Neural cell (in vitro differentiated cells): Measurements from ENCODE around the gene PREP. TPM values are rescaled to one million over a fixed set of nuclear protein-coding genes. Genes with fewer than 3 reads are reported as not detected.

ENCODE experiments used
- H2AFZ ChIP-seq: fragments of 200-600, 300-800 bp; sonication (generic), shearing (Covaris generic); 2 replicates; pipeline ENCODE4 v1.6.0; 2014; ENCODE audit warnings: low read depth, mild to moderate bottlenecking, antibody characterized with exemption, low read length, moderate library complexity
- H3F3A ChIP-seq: fragments of 200-600 bp; shearing (Covaris generic); 2 replicates; pipeline ENCODE4 v1.6.1; 2016; ENCODE audit warnings: mild to moderate bottlenecking, moderate library complexity, mixed read lengths, antibody characterized with exemption, low read length; ENCODE audit not compliant: insufficient read depth, poor library complexity, severe bottlenecking
- H3K27ac ChIP-seq: fragments of 200-600, 300-800 bp; sonication (generic), shearing (Covaris generic); 2 replicates; pipeline ENCODE4 v1.5.1; 2014; ENCODE audit warnings: mild to moderate bottlenecking, low read length, moderate library complexity
- H3K27me3 ChIP-seq: fragments of 300-800, 200-600 bp; sonication (generic), shearing (Covaris generic); 2 replicates; pipeline ENCODE4 v1.6.0; 2014; ENCODE audit warnings: mild to moderate bottlenecking, low read depth, low read length, moderate library complexity; ENCODE audit not compliant: insufficient read depth
- H3K36me3 ChIP-seq: fragments of 300-800, 200-600 bp; sonication (generic), shearing (Covaris generic); 2 replicates; pipeline ENCODE4 v1.5.1; 2014; ENCODE audit warnings: mild to moderate bottlenecking, antibody characterized with exemption, low read length, moderate library complexity; ENCODE audit not compliant: insufficient read depth
- H3K4me2 ChIP-seq: fragments of 300-800, 200-600 bp; sonication (generic), shearing (Covaris generic); 2 replicates; pipeline ENCODE4 v1.6.0; 2014; ENCODE audit warnings: mild to moderate bottlenecking, low read length
- H3K4me3 ChIP-seq: fragments of 300-800, 200-600 bp; sonication (generic), shearing (Covaris generic); 2 replicates; pipeline ENCODE4 v1.5.1; 2014; ENCODE audit warnings: mild to moderate bottlenecking, low read length, moderate library complexity
- H3K79me2 ChIP-seq: fragments of 200-600 bp; shearing (Covaris generic); replicated peaks from 2 replicates; pipeline ENCODE4 v1.6.0; 2014; ENCODE audit warnings: mild to moderate bottlenecking, low read length, moderate library complexity; ENCODE audit not compliant: insufficient read depth
- H3K9ac ChIP-seq: fragments of 300-800, 200-600 bp; sonication (generic), shearing (Covaris generic); 2 replicates; pipeline ENCODE4 v1.6.1; 2016; ENCODE audit warnings: mild to moderate bottlenecking, low read length, mixed read lengths
- H3K9me2 ChIP-seq: fragments of 200-600 bp; shearing (Covaris generic); 2 replicates; pipeline ENCODE4 v1.6.1; 2016; ENCODE audit warnings: mild to moderate bottlenecking, low read length, mixed read lengths; ENCODE audit not compliant: insufficient read depth
- H3K9me3 ChIP-seq: fragments of 200-600, 300-800 bp; sonication (generic), shearing (Covaris generic); 2 replicates; pipeline ENCODE4 v1.6.1; 2016; ENCODE audit warnings: mild to moderate bottlenecking, mixed run types, low read length, moderate library complexity, mixed read lengths
- H4K20me1 ChIP-seq: fragments of 200-600 bp; shearing (Covaris generic); 2 replicates; pipeline ENCODE4 v1.6.1; 2016; ENCODE audit warnings: mild to moderate bottlenecking, mixed run types; ENCODE audit not compliant: insufficient read depth
- EP300 ChIP-seq: fragments of 450-650 bp; conservative IDR thresholded peaks from 2 replicates; pipeline ENCODE4 v1.6.1; 2014; ENCODE audit warnings: antibody characterized with exemption, mild to moderate bottlenecking, moderate library complexity; ENCODE audit not compliant: poor library complexity, severe bottlenecking
- EZH2 ChIP-seq: fragments of 200-600, 300-800 bp; shearing (Covaris generic), sonication (generic); IDR thresholded peaks from 2 replicates; pipeline ENCODE4 v1.6.1; 2014; ENCODE audit warnings: antibody characterized with exemption, low read length, borderline replicate concordance, mild to moderate bottlenecking; ENCODE audit not compliant: insufficient read depth, poor library complexity, severe bottlenecking
- MXI1 ChIP-seq: fragments of 450-650 bp; conservative IDR thresholded peaks from 2 replicates; pipeline ENCODE4 v1.6.1; 2014; ENCODE audit warnings: antibody characterized with exemption, mild to moderate bottlenecking; ENCODE audit not compliant: poor library complexity, severe bottlenecking
- POLR2AphosphoS5 ChIP-seq: IDR thresholded peaks from 2 replicates; pipeline ENCODE4 v1.6.1; 2012
- RAD21 ChIP-seq: fragments of 450-650 bp; conservative IDR thresholded peaks from 2 replicates; pipeline ENCODE4 v1.6.1; 2014; ENCODE audit warnings: antibody characterized with exemption, mild to moderate bottlenecking, moderate library complexity
- REST ChIP-seq: IDR thresholded peaks from 2 replicates; pipeline ENCODE4 v1.6.1; 2012; ENCODE audit warnings: borderline replicate concordance
- SMC3 ChIP-seq: fragments of 450-650 bp; conservative IDR thresholded peaks from 2 replicates; pipeline ENCODE4 v1.6.1; 2014; ENCODE audit warnings: antibody characterized with exemption, mild to moderate bottlenecking, moderate library complexity; ENCODE audit not compliant: poor library complexity
- TAF1 ChIP-seq: IDR thresholded peaks from 2 replicates; pipeline ENCODE4 v1.6.1; 2012; ENCODE audit warnings: low read depth
- polyA plus RNA-seq: library from polyadenylated mRNA; depleted of rRNA; stranded (reverse); fragments of >200 nt; gene quantifications from 2 replicates; pipeline ENCODE4 v1.2.3, GENCODE V29; 2014
- TF ChIP-seq, protein P1 (sequence below): fragments of 450-650 bp; IDR thresholded peaks from 2 replicates; pipeline ENCODE4 v1.5.1; 2014; ENCODE audit warnings: antibody characterized with exemption, mild to moderate bottlenecking, moderate library complexity; ENCODE audit not compliant: poor library complexity, severe bottlenecking

PREP gene
- polyA plus RNA-seq, 1 donor from 2014 or later: 24.5 TPM

GRCh38 chr6:105382496-105382895 lies 20.4 kb downstream of the PREP start:
- TF ChIP-seq, protein P1, sequence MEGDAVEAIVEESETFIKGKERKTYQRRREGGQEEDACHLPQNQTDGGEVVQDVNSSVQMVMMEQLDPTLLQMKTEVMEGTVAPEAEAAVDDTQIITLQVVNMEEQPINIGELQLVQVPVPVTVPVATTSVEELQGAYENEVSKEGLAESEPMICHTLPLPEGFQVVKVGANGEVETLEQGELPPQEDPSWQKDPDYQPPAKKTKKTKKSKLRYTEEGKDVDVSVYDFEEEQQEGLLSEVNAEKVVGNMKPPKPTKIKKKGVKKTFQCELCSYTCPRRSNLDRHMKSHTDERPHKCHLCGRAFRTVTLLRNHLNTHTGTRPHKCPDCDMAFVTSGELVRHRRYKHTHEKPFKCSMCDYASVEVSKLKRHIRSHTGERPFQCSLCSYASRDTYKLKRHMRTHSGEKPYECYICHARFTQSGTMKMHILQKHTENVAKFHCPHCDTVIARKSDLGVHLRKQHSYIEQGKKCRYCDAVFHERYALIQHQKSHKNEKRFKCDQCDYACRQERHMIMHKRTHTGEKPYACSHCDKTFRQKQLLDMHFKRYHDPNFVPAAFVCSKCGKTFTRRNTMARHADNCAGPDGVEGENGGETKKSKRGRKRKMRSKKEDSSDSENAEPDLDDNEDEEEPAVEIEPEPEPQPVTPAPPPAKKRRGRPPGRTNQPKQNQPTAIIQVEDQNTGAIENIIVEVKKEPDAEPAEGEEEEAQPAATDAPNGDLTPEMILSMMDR: no peak
- no peak for TF ChIP-seq TAF1
- no peak for TF ChIP-seq MXI1
- no peak for TF ChIP-seq SMC3
- TF ChIP-seq EZH2: no peak
- no peak for TF ChIP-seq EP300
- TF ChIP-seq POLR2AphosphoS5: no peak
- no peak for TF ChIP-seq REST
- no peak for TF ChIP-seq RAD21

DNA sequence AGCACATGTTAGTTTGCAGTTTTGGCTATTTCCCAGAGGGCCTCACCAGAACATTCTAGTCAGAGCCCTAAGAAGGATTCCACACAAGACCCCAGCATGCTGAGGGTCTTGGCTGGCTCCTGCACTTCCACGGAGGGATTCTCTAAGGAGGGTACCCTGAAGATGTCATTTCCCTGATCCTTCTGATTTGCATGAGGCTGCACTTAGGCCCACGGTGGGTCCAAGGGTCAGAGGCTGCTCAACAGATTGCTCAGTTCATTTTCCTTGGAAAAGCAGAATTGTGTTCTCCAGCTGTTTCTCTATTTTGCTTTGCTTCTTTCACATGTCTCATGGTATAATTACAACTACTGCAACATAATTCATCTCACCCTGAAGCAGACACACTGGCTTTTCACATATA lies 22.2 kb downstream of the PREP start:
- Histone ChIP-seq H3K27me3 (no peaks in the 10 kb centered on the region), H3K9me3 (no peaks in the 10 kb centered on the region), H3K36me3 (peaks cover 5% of the 10 kb centered on the region), H2AFZ (no peak overlapping the region), H3K4me3 (no peak overlapping the region), H3F3A (no peaks in the 10 kb centered on the region), H3K79me2 (no peaks in the 10 kb centered on the region), H3K27ac (no peak overlapping the region), H4K20me1 (no peaks in the 10 kb centered on the region), H3K9ac (no peak overlapping the region), H3K9me2 (no peaks in the 10 kb centered on the region), H3K4me2 (no peak overlapping the region)
- no peak for TF ChIP-seq MXI1
- TF ChIP-seq, protein P1: no peak
- no peak for TF ChIP-seq RAD21
- TF ChIP-seq EP300: no peak
- no peak for TF ChIP-seq TAF1
- TF ChIP-seq REST: no peak
- no peak for TF ChIP-seq SMC3
- TF ChIP-seq POLR2AphosphoS5: no peak
- no peak for TF ChIP-seq EZH2

More at GRCh38 chr6:105382496-105382895, 20.4 kb downstream of the PREP start:
- Histone ChIP-seq H4K20me1 (no peaks in the 10 kb centered on the region), H3F3A (no peaks in the 10 kb centered on the region), H3K27ac (no peak overlapping the region), H3K4me3 (no peak overlapping the region), H3K4me2 (no peak overlapping the region), H3K36me3 (no peaks in the 10 kb centered on the region), H3K27me3 (no peaks in the 10 kb centered on the region), H2AFZ (no peak overlapping the region), H3K9me3 (no peaks in the 10 kb centered on the region), H3K9ac (no peak overlapping the region), H3K9me2 (no peaks in the 10 kb centered on the region), H3K79me2 (no peaks in the 10 kb centered on the region)
